ENCODE measurements around the gene DHRS9.

- TF ChIP-seq POLR2A (IDR thresholded peaks at IDR 0.05) (no peak), CTCF (IDR thresholded peaks at IDR 0.05) (no peak)
These were observed 49.9 kb downstream of the DHRS9 start for GRCh38 chr2:169119123-169119760.
